GM19025 (cell line): ENCODE data around the gene AMPD3.

Experiments
- ATAC-seq: cut with Tn5 transposase; IDR thresholded peaks from one replicate; pipeline ENCODE4 v1.9.1; 2021; ENCODE audit warnings: mild to moderate bottlenecking, low read depth, moderate library complexity; ENCODE audit not compliant: unreplicated experiment

The AMPD3 gene

DNA sequence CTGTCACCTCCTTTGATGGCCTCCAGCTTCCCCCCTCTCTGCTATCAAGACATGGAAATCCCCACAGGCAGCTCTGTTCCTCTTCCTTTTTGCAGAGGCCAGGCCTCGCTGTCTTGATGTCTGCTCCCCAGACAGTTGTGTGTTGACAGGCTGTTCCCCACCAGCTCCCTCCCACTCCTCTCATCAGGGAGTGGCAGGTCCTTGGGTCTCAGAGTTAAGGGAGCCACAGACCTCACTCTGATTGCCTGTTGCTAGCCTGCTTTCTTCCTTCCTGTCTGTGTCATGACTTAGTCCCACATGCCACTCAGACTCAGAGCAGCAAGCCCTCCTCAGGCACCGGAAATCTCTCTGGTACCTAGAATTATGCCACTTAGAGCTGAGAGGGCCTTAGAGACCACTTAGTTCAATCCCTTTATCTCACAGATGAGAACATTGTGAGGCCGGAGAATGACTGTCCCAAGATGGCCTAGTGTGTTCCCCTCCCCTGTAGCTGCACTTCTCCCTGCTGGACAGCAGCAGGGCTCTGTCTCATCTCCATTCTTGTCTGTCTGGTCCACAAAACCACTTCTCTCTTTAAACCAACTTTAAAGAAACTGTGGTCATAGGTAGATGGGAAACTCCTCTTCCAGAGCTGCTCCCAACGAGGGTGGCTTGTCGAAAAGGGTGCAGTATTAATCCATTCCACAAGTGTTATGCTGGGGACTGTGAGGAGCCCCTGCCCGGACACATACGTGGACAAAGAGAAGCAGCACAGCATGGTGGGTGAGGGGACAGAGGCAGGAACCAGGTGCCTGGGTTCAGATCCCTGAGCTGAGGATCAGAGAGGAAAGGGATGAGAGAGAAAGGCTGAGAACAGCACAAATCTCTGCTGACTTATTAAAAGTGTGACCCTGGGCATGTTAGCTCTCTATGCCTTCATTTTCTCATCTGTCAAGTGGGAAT is 4.2 kb downstream of the AMPD3 start:
- peak; percentile 57 for ATAC-seq

GRCh38 chr11:10460611-10461275 is 5.7 kb downstream of the AMPD3 start:
- ATAC-seq = no peak

GRCh38 chr11:10461276-10461790 is 6.3 kb downstream of the AMPD3 start:
- no peak for ATAC-seq

GRCh38 chr11:10462746-10463300 is 7.8 kb downstream of the AMPD3 start:
- no peak for ATAC-seq

GRCh38 chr11:10473371-10473770 is 18.3 kb downstream of the AMPD3 start:
- ATAC-seq = no peak

- ATAC-seq = no peak
Observed at GRCh38 chr11:10474551-10474950, 19.5 kb downstream of the AMPD3 start.

DNA sequence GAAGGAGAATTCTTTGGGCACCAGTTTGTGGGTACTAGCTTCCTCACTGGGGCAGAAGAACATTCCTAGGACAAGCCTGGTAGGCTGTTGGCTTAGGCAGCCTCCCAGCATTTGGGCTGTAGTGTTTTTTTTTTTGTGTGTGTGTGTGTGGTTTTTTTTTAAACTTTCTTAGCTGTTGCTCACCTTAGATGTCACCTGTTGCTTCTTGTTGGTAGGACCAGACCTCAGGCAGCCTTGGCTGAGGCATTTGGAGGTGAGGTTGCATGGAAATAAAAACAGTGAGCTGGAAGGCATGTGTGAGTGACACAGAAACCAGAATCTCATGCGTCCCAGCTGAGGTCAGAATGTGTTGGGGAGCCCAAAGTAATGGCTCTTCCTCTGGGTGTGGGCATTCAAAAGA is 21.3 kb downstream of the AMPD3 start:
- ATAC-seq = no peak

GRCh38 chr11:10476927-10477689 is 22.0 kb downstream of the AMPD3 start:
- ATAC-seq = no peak

- ATAC-seq = no peak
Observed at GRCh38 chr11:10477690-10478046, 22.6 kb downstream of the AMPD3 start.

GRCh38 chr11:10478066-10478465 is 23.0 kb downstream of the AMPD3 start:
- ATAC-seq = no peak

GRCh38 chr11:10478574-10479550 is 23.8 kb downstream of the AMPD3 start:
- ATAC-seq = no peak

DNA sequence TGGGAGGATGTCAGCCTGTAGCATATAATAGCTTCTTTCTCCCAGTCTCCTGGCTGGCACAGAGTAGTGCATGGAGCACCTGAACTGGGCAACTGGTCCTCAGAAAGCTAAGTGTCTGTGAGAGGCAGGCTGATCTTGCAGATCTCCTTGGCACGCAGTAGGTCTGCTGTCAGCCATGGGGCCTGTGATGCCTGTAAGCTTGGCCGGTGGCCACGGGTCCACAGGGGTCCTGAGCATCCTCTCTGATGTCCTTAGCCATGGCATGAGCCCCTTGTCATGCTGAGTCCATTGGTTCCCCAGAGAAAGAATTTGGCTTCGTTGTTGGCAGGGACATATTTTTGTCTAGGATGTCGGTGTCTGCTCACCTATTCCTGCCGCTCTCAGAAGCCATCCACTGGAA is 25.0 kb downstream of the AMPD3 start:
- ATAC-seq = no peak

GRCh38 chr11:10480760-10481159 is 25.7 kb downstream of the AMPD3 start:
- no peak for ATAC-seq

DNA sequence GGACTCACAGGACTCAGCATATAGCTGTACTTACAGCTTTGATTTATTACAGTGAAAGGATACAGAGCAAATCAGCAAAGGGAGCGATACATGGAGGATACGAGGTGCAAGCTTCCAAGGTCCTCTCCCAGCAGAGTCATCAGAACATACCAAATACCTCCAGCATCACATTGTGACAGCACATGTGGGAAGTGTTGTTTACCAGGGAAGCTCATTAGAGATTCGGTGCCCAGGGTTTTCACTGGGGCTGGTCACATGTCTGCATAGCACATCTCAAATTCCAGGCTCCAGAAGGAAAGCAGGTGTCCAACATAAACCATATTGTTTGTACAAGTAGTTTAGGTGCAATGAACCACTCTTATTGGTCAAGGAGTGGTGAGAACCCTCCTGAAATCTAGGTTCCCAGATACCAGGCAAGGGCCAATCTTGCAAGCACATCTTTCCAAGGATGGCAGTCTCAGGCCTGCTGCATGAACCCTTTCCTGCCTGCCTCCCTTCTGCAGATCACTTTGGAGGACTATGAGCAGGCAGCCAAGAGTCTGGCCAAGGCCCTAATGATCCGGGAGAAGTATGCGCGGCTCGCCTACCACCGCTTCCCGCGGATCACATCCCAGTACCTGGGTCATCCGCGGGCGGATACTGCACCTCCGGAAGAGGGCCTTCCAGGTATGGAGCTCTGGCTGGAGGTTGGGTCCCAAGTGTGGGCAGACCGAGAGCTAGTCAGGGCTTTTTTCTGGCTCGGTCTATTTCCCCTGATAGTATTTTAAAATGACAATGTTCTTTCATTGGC is 26.7 kb downstream of the AMPD3 start:
- ATAC-seq = no peak

DNA sequence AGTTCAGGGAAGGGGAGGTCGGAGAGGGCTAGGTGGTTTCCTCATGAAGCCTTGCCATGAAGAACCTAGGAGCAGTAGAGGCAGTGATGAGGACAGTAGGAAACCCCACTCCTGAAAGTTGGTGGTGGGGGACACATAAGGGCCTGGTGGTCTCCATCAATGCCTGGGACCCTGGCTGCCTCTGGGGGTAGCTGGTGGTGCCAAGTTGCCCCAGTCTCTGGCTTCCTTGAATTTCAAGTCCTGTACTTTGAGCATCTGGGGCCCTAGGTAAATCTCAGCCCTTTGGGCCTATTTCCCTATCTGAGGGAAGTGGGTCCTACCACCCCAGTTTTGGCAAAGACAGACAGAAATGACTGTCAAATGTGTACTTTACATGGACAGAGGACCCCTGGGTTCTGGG is 28.1 kb downstream of the AMPD3 start:
- ATAC-seq = no peak

GRCh38 chr11:10483584-10483983 is 28.5 kb downstream of the AMPD3 start:
- no peak for ATAC-seq

DNA sequence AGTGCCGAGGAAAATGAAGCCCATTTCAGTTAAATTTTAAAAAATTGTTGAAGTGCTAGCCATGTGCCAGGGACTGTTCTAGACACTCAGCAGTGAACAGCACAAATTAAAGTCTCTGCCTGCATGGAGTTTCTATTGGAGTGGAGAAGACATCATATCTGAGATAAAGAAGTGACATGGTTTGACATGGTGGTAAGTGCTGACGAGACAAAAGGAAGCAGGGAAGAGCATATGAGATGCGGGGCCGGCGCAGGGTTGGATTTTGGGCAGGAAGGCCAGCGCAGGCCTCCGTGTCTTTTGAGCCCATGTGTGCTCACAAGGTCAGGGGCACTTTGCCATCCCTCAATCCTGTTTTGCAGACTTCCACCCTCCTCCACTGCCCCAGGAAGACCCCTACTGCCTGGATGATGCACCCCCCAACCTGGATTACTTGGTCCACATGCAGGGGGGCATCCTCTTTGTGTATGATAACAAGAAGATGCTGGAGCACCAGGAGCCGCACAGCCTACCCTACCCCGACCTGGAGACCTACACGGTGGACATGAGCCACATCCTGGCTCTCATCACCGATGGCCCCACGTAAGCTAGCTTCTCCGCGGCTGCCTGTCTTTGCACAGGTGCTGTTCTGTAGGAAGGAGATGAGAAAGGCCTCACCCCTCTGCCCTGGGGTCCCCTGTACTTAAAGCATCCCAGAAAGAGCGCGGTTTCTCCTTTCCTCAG is 29.6 kb downstream of the AMPD3 start:
- no peak for ATAC-seq

DNA sequence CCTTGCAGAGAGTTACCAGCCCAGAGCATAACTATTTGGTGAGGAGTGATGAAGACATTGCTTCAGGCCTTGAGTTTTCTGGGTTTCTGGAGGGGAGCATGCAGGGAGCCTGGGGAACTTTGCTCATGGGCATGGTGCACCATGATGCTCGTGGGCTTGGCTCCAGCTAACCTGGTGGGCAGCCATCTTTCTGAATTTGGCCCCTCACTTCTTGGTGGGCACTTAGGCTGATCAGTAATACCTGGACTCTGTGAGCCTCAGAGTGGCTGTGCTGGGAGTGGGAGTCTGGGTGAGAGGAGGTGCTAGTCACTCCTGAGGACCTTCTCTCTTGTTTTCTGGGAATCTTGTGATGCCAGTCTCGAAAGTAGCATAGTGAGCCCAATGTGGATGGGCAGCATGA is 30.6 kb downstream of the AMPD3 start:
- ATAC-seq = no peak
